GM12878 (cell line): ENCODE results near the gene TTLL12. TPM values are rescaled to one million over a fixed set of nuclear protein-coding genes. Genes with fewer than 3 reads are reported as not detected.

Source experiments
- ATAC-seq: fragments of 200-7000 bp; cut with Tn5 transposase; 3 replicates; pipeline ENCODE4 v1.9.1; 2020; ENCODE audit warnings: mild to moderate bottlenecking, moderate library complexity
- BruUV-seq: library from RNA; stranded (reverse); fragments of 400-500 nt; replicated peaks from 2 replicates; lab custom pipeline; 2021; lab: Mats Ljungman, UMichigan
- CTCF ChIA-PET: fragments of 300-600 bp; sonication (Branson Sonifier 250); formaldehyde crosslinking; extraction: SDS; loops from one replicate; lab custom pipeline; 2021; ENCODE audit warnings: inconsistent platforms; lab: Yijun Ruan, JAX
- POLR2A ChIA-PET: fragments of 350-600 bp; formaldehyde crosslinking; extraction: SDS; loops from one replicate; lab custom pipeline; 2021; ENCODE audit warnings: inconsistent platforms; lab: Charles Lee
- RAD21 ChIA-PET: fragments of 300-600 bp; sonication (Branson Sonifier 250); formaldehyde crosslinking; loops from one replicate; lab custom pipeline; 2023; ENCODE audit warnings: antibody characterized with exemption; ENCODE audit not compliant: unreplicated experiment; lab: Charles Lee
- SMC1A ChIA-PET: fragments of 300-600 bp; sonication (Branson Sonifier 250); formaldehyde crosslinking; loops from one replicate; lab custom pipeline; 2023; ENCODE audit not compliant: unreplicated experiment, uncharacterized antibody; lab: Charles Lee
- DNase-seq: peaks from one replicate; pipeline ENCODE4 v3.0.0-alpha.2; 2011; ENCODE audit warnings: low read depth, low spot score
- FAIRE-seq: peaks from 3 replicates; lab custom pipeline; 2011; peaks lifted over from hg19 to GRCh38; lab: Jason Lieb, UNC
- H2AFZ ChIP-seq: 2 replicates; pipeline ENCODE4 v1.6.0; 2011; ENCODE audit warnings: low read depth, low read length, control low read depth; ENCODE audit not compliant: control insufficient read depth
- H3K27ac ChIP-seq: 2 replicates; pipeline ENCODE4 v1.5.1; 2011; ENCODE audit warnings: control low read depth; ENCODE audit not compliant: control insufficient read depth, insufficient read depth
- H3K27me3 ChIP-seq, 2 experiments: replicated peaks in 1 of 2; 2 replicates each; pipeline versions ENCODE4 v1.6.0 to v1.6.1; 2011; ENCODE audit warnings: low read length in 1 of 2; ENCODE audit not compliant: control insufficient read depth in 2 of 2, insufficient read depth in 2 of 2
- H3K36me3 ChIP-seq, 2 experiments: 2 replicates each; pipeline ENCODE4 v1.5.1; 2011; ENCODE audit warnings: low read length in 1 of 2; ENCODE audit not compliant: control insufficient read depth in 2 of 2, insufficient read depth in 2 of 2
- H3K4me1 ChIP-seq: 2 replicates; pipeline ENCODE4 v1.6.1; 2011; ENCODE audit warnings: mild to moderate bottlenecking, low read length, moderate library complexity, mixed read lengths; ENCODE audit not compliant: control insufficient read depth, insufficient read depth
- H3K4me2 ChIP-seq: 2 replicates; pipeline ENCODE4 v1.6.0; 2011; ENCODE audit warnings: control low read depth; ENCODE audit not compliant: control insufficient read depth, insufficient read depth
- H3K4me3 ChIP-seq: fragments of 200-600 bp; sonication (generic); 2 replicates; pipeline ENCODE4 v1.5.1; 2016
- H3K79me2 ChIP-seq: 2 replicates; pipeline ENCODE4 v1.6.0; 2011; ENCODE audit warnings: low read length; ENCODE audit not compliant: control insufficient read depth, insufficient read depth
- H3K9ac ChIP-seq: 2 replicates; pipeline ENCODE4 v1.8.0; 2011; ENCODE audit warnings: low read length, control low read depth, mixed read lengths; ENCODE audit not compliant: control insufficient read depth, insufficient read depth
- H3K9me3 ChIP-seq: replicated peaks from 3 replicates; pipeline ENCODE4 v1.5.1; 2011; ENCODE audit warnings: mild to moderate bottlenecking, low read length; ENCODE audit not compliant: control insufficient read depth, insufficient read depth
- H4K20me1 ChIP-seq: 2 replicates; pipeline ENCODE4 v1.6.0; 2011; ENCODE audit not compliant: control insufficient read depth, insufficient read depth
- ASH2L ChIP-seq: fragments of 300-600, 200-600 bp; sonication (generic); IDR thresholded peaks from 2 replicates; pipeline ENCODE4 v1.6.1; 2017; ENCODE audit warnings: low read depth, mild to moderate bottlenecking, borderline replicate concordance
- CREB1 ChIP-seq: IDR thresholded peaks from 2 replicates; pipeline ENCODE4 v1.6.1; 2012; ENCODE audit warnings: low read depth, mild to moderate bottlenecking, inconsistent platforms
- EGR1 ChIP-seq, 2 experiments: IDR thresholded peaks; 1 replicate in 1 of 2; 2 replicates in 1 of 2; pipeline ENCODE4 v1.6.1; 2011 to 2012; ENCODE audit warnings: low read depth in 2 of 2, low read length in 2 of 2, borderline replicate concordance in 1 of 2, mild to moderate bottlenecking in 1 of 2, moderate library complexity in 1 of 2
- ESRRA ChIP-seq: IDR thresholded peaks from 2 replicates; pipeline ENCODE4 v1.6.1; 2012; ENCODE audit warnings: mild to moderate bottlenecking, low read length, improper control_type of control experiment
- FOXM1 ChIP-seq: IDR thresholded peaks from 2 replicates; pipeline ENCODE4 v1.6.1; 2012; ENCODE audit warnings: low read depth, mild to moderate bottlenecking, inconsistent platforms, low read length, moderate library complexity
- KLF5 ChIP-seq: fragments of 450-650 bp; IDR thresholded peaks from 2 replicates; pipeline ENCODE4 v1.6.1; 2014; ENCODE audit warnings: mild to moderate bottlenecking; ENCODE audit not compliant: partially characterized antibody
- MYC ChIP-seq: IDR thresholded peaks from 2 replicates; pipeline ENCODE4 v1.6.1; 2011; ENCODE audit warnings: mild to moderate bottlenecking, low read length, moderate library complexity, inconsistent platforms; ENCODE audit not compliant: insufficient read depth, insufficient replicate concordance, insufficient read length, severe bottlenecking
- NBN ChIP-seq: fragments of 450-650 bp; IDR thresholded peaks from 2 replicates; pipeline ENCODE4 v1.6.1; 2016
- NFIC ChIP-seq: IDR thresholded peaks from 2 replicates; pipeline ENCODE4 v1.6.1; 2012; ENCODE audit warnings: low read depth, mild to moderate bottlenecking, inconsistent platforms, low read length, moderate library complexity
- SIN3A ChIP-seq: IDR thresholded peaks from 2 replicates; pipeline ENCODE4 v1.6.1; 2012; ENCODE audit warnings: low read depth, low read length, improper control_type of control experiment
- STAT3 ChIP-seq: IDR thresholded peaks from 2 replicates; pipeline ENCODE4 v1.6.1; 2011; ENCODE audit warnings: low read depth, low read length, improper control_type of control experiment
- ZNF207 ChIP-seq: fragments of 450-650 bp; IDR thresholded peaks from 2 replicates; pipeline ENCODE4 v1.6.1; 2014; ENCODE audit warnings: antibody characterized with exemption, mild to moderate bottlenecking, borderline replicate concordance
- ZZZ3 ChIP-seq: IDR thresholded peaks from 2 replicates; pipeline ENCODE4 v1.6.1; 2011; ENCODE audit warnings: low read depth; ENCODE audit not compliant: control insufficient read depth, insufficient read length
- WGBS: methylation state at CpG from one replicate; pipeline ENCODE4 v1.1.6; 2016; ENCODE audit warnings: low lambda C conversion rate; ENCODE audit not compliant: insufficient replicate concordance, insufficient coverage; ENCODE audit errors: missing lambda C conversion rate; 5-methylcytosine and 5-hydroxymethylcytosine counted together
- in situ Hi-C: fragments of 300-500 bp; cut with MboI; formaldehyde crosslinking; loops from 9 replicates; pipeline ENCODE4 v1.14.3; 2018; ENCODE audit warnings: mixed read lengths
- intact Hi-C: fragments of 100-400 bp; cut with micrococcal nuclease; formaldehyde crosslinking; loops from one replicate; pipeline ENCODE4 v1.14.2; 2022; ENCODE audit not compliant: unreplicated experiment
- polyA plus RNA-seq, 11 experiments: library from polyadenylated mRNA; depleted of rRNA in 4 of 11; unstranded in 6 of 11; stranded (reverse) in 5 of 11; fragments of >200 nt; fragmentation: Nextera tagmentation in 4 of 11; fragmentation: Illumina TruSeq in 1 of 11; extraction: Ambion mirVana in 4 of 11; extraction: Trizol in 1 of 11; gene quantifications; 1 replicate in 1 of 11; 2 replicates in 10 of 11; pipeline versions ENCODE4 v1.2.1 to v1.2.3, GENCODE V29; 2011 to 2016; ENCODE audit warnings: inconsistent platforms in 2 of 11, missing spikeins in 2 of 11, low read depth in 1 of 11
- total RNA-seq, 4 experiments: library from RNA; depleted of rRNA in 3 of 4; stranded (reverse); fragments of >200 nt in 3 of 4; fragmentation: Illumina TruSeq in 1 of 4; extraction: Trizol in 1 of 4; gene quantifications; 2 replicates each; pipeline versions ENCODE4 v1.2.1 to v1.2.3, GENCODE V29; 2013 to 2021
- TF ChIP-seq, protein P1 (sequence below): IDR thresholded peaks from 2 replicates; pipeline ENCODE4 v1.6.1; 2011; ENCODE audit warnings: borderline replicate concordance, low read depth, mild to moderate bottlenecking, moderate library complexity, mixed read lengths, low read length; ENCODE audit not compliant: insufficient read depth; ENCODE audit errors: extremely low read length
- TF ChIP-seq, protein P2 (sequence below): fragments of 450-650 bp; IDR thresholded peaks from 2 replicates; pipeline ENCODE4 v1.6.1; 2017; ENCODE audit warnings: low read depth, mild to moderate bottlenecking, moderate library complexity
- TF ChIP-seq, protein P3 (sequence below): fragments of 450-650 bp; IDR thresholded peaks from 2 replicates; pipeline ENCODE4 v1.6.1; 2018; ENCODE audit warnings: borderline replicate concordance, mild to moderate bottlenecking; ENCODE audit not compliant: partially characterized antibody

TTLL12 gene
- total and polyA plus RNA-seq, 10 of the 15 experiments (the other 5 are each of a cell fraction or from before 2014, with no cell fraction given) = 1.00 to 89.8 (median 38.5) TPM

DNA sequence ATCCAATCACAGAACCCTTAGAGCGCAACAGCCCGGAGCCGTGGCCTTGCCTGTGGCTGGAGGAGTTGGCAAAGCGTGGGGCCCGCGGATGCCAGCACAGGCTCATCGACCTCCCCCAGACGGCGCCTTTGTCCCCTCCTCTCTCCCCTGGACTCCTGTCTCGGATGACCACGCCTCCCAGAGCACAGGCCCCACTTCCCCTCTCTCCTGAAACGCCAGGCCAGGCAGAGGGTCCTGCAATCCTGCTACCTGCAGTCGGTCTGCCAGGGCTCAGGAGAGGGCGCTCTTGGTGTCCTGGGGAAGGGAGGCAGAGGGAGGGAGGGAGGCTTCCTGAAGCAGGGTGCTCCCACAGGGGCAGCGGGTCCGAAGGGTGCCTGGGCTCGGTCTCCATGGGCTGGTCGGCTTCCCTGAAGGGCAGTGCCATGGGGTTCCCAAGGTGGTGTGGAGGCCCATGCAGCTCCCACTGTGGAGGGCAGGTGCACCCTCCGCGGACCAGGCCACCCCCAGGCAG, 16.6 kb upstream of the TTLL12 start:
- FAIRE-seq (no peak), ATAC-seq (no peak), DNase-seq (no peak)
- Histone ChIP-seq H3K9ac (no peak overlapping the region), H3K79me2 (no peaks in the 10 kb centered on the region), H3K9me3 (no peaks in the 10 kb centered on the region), H3K36me3 (no peaks in the 10 kb centered on the region), H2AFZ (no peak overlapping the region), H3K4me2 (no peak overlapping the region), H3K4me3 (no peak overlapping the region), H4K20me1 (no peaks in the 10 kb centered on the region)
- ChIA-PET SMC1A (no interaction called here), RAD21 (no interaction called here)
- WGBS = 65% methylated on average over 17 of the region's 20 CpGs
- intact Hi-C loops = no loop called here
- in situ Hi-C loops = no loop called here
- TF ChIP-seq MYC = no peak
- no peak for TF ChIP-seq FOXM1
- TF ChIP-seq ZNF207 = no peak
- TF ChIP-seq, protein P1, sequence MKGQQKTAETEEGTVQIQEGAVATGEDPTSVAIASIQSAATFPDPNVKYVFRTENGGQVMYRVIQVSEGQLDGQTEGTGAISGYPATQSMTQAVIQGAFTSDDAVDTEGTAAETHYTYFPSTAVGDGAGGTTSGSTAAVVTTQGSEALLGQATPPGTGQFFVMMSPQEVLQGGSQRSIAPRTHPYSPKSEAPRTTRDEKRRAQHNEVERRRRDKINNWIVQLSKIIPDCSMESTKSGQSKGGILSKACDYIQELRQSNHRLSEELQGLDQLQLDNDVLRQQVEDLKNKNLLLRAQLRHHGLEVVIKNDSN = no peak
- no peak for TF ChIP-seq NBN
- TF ChIP-seq NFIC = no peak
- no peak for TF ChIP-seq STAT3
- TF ChIP-seq ZZZ3 = no peak
- no peak for TF ChIP-seq EGR1 (IDR thresholded peaks at IDR 0.05; ENCODE audit: borderline replicate concordance in 1 of 2, low read depth in 2 of 2, low read length in 2 of 2)
- TF ChIP-seq, protein P2, sequence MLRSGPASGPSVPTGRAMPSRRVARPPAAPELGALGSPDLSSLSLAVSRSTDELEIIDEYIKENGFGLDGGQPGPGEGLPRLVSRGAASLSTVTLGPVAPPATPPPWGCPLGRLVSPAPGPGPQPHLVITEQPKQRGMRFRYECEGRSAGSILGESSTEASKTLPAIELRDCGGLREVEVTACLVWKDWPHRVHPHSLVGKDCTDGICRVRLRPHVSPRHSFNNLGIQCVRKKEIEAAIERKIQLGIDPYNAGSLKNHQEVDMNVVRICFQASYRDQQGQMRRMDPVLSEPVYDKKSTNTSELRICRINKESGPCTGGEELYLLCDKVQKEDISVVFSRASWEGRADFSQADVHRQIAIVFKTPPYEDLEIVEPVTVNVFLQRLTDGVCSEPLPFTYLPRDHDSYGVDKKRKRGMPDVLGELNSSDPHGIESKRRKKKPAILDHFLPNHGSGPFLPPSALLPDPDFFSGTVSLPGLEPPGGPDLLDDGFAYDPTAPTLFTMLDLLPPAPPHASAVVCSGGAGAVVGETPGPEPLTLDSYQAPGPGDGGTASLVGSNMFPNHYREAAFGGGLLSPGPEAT = no peak
- no peak for TF ChIP-seq KLF5
- no peak for TF ChIP-seq SIN3A
- no peak for TF ChIP-seq CREB1
- TF ChIP-seq, protein P3, sequence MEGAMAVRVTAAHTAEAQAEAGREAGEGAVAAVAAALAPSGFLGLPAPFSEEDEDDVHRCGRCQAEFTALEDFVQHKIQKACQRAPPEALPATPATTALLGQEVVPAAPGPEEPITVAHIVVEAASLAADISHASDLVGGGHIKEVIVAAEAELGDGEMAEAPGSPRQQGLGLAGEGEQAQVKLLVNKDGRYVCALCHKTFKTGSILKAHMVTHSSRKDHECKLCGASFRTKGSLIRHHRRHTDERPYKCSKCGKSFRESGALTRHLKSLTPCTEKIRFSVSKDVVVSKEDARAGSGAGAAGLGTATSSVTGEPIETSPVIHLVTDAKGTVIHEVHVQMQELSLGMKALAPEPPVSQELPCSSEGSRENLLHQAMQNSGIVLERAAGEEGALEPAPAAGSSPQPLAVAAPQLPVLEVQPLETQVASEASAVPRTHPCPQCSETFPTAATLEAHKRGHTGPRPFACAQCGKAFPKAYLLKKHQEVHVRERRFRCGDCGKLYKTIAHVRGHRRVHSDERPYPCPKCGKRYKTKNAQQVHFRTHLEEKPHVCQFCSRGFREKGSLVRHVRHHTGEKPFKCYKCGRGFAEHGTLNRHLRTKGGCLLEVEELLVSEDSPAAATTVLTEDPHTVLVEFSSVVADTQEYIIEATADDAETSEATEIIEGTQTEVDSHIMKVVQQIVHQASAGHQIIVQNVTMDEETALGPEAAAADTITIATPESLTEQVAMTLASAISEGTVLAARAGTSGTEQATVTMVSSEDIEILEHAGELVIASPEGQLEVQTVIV = no peak
- TF ChIP-seq ESRRA = no peak
- TF ChIP-seq ASH2L = no peak
- TF ChIP-seq, all 136 proteins: peak for 0
- Histone ChIP-seq H3K27ac (no peak overlapping the region), H3K4me1 (no peaks in the 10 kb centered on the region), H3K27me3 (peaks cover 0 to 2% of the 10 kb centered on the region in 2 experiments; a peak in 2 of 4 replicates)
- BruUV-seq = no TSS peak
- POLR2A ChIA-PET = no interaction called here
- CTCF ChIA-PET = no interaction called here
